ENCODE results near the gene RASD1.

RASD1 gene

DNA sequence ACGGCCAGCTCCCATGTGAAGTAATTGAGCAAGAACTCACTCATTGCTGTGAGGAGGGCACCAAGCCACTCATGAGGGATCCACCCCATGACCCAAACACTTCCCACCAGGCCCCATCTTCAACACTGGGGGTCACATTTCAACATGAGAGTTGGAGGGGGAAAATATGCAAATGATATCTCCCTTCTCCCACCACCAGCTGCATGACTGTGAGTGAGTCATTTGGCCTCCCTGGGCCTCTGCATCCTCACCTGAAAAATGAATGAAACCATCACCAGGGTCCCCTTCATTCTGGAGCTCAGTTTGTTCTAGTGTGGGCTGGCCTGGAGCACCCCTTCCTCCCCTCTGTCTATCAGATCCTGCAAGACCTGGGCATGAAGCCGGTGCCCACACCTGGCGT lies 26.2 kb downstream of the RASD1 start:
- Histone ChIP-seq H3K36me3 (replicated peaks; ENCODE audit: insufficient read depth, low read length) (no peaks in the 10 kb centered on the region), H3K79me2 (ENCODE audit: low read length) (no peaks in the 10 kb centered on the region), H3K4me3 (ENCODE audit: low read length) (no peak overlapping the region), H3K4me1 (ENCODE audit: low read length) (no peaks in the 10 kb centered on the region), H3K4me2 (ENCODE audit: low read depth, low read length) (no peak overlapping the region), H3K27me3 (replicated peaks; ENCODE audit: insufficient read depth, low read length) (no peaks in the 10 kb centered on the region; the same call in 1 of the 2 replicates), H2AFZ (ENCODE audit: low read length) (no peak overlapping the region), H3F3A (ENCODE audit: insufficient read depth, low read length) (no peaks in the 10 kb centered on the region), H3K9ac (ENCODE audit: low read length) (no peak overlapping the region), H3K9me3 (replicated peaks; ENCODE audit: insufficient read depth, low read length) (no peaks in the 10 kb centered on the region), H4K20me1 (ENCODE audit: insufficient read depth, low read length) (no peaks in the 10 kb centered on the region), H3K27ac (ENCODE audit: low read length) (no peak overlapping the region), H3K9me2 (replicated peaks; ENCODE audit: insufficient read depth, low read length) (no peaks in the 10 kb centered on the region)
- no peak for DNase-seq
- TF ChIP-seq EZH2 (optimal IDR thresholded peaks at IDR 0.05; ENCODE audit: low read depth, low read length) = no peak
- TF ChIP-seq, protein P1, sequence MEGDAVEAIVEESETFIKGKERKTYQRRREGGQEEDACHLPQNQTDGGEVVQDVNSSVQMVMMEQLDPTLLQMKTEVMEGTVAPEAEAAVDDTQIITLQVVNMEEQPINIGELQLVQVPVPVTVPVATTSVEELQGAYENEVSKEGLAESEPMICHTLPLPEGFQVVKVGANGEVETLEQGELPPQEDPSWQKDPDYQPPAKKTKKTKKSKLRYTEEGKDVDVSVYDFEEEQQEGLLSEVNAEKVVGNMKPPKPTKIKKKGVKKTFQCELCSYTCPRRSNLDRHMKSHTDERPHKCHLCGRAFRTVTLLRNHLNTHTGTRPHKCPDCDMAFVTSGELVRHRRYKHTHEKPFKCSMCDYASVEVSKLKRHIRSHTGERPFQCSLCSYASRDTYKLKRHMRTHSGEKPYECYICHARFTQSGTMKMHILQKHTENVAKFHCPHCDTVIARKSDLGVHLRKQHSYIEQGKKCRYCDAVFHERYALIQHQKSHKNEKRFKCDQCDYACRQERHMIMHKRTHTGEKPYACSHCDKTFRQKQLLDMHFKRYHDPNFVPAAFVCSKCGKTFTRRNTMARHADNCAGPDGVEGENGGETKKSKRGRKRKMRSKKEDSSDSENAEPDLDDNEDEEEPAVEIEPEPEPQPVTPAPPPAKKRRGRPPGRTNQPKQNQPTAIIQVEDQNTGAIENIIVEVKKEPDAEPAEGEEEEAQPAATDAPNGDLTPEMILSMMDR (IDR thresholded peaks at IDR 0.05; ENCODE audit: low read length) = no peak
- TF ChIP-seq EZH2phosphoT487 (IDR thresholded peaks at IDR 0.05; ENCODE audit: low read length) = no peak

DNA sequence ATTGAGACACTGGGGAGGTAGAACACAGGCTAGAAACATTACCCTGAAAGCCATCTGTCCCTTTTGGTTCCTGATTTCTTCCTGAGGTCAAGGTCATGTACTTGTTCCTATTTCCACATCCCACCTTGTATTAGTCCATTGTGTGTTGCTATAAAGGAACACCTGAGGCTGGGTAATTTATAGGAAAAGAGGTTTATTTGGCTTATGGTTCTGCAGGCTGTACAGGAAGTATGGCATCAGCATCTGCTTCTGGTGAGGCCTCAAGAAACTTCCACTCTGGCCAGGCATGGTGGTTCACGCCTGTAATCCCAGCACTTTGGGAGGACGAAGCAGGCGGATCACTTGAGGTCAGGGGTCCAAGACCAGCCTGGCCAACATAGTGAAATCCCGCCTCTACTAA lies 26.8 kb downstream of the RASD1 start:
- no peak overlapping the region for H3K4me2 ChIP-seq (ENCODE audit: low read depth, low read length)
- H3K9me2 ChIP-seq (replicated peaks; ENCODE audit: insufficient read depth, low read length) = no peaks in the 10 kb centered on the region
- H3K4me1 ChIP-seq (ENCODE audit: low read length) = no peaks in the 10 kb centered on the region
- no peaks in the 10 kb centered on the region for H3K36me3 ChIP-seq (replicated peaks; ENCODE audit: insufficient read depth, low read length)
- H3K4me3 ChIP-seq (ENCODE audit: low read length) = no peak overlapping the region
- no peaks in the 10 kb centered on the region for H4K20me1 ChIP-seq (ENCODE audit: insufficient read depth, low read length)
- DNase-seq = no peak
- TF ChIP-seq, protein P1 (IDR thresholded peaks at IDR 0.05; ENCODE audit: low read length) = no peak
- no peak for TF ChIP-seq EZH2 (optimal IDR thresholded peaks at IDR 0.05; ENCODE audit: low read depth, low read length)
- no peak for TF ChIP-seq EZH2phosphoT487 (IDR thresholded peaks at IDR 0.05; ENCODE audit: low read length)
- H3K79me2 ChIP-seq (ENCODE audit: low read length) = no peaks in the 10 kb centered on the region
- no peaks in the 10 kb centered on the region for H3F3A ChIP-seq (ENCODE audit: insufficient read depth, low read length)
- H3K27ac ChIP-seq (ENCODE audit: low read length) = no peak overlapping the region
- no peak overlapping the region for H3K9ac ChIP-seq (ENCODE audit: low read length)
- H2AFZ ChIP-seq (ENCODE audit: low read length) = no peak overlapping the region
- peaks cover under 1% of the 10 kb centered on the region; the same call in 1 of the 2 replicates for H3K27me3 ChIP-seq (replicated peaks; ENCODE audit: insufficient read depth, low read length)
- H3K9me3 ChIP-seq (replicated peaks; ENCODE audit: insufficient read depth, low read length) = no peaks in the 10 kb centered on the region

DNA sequence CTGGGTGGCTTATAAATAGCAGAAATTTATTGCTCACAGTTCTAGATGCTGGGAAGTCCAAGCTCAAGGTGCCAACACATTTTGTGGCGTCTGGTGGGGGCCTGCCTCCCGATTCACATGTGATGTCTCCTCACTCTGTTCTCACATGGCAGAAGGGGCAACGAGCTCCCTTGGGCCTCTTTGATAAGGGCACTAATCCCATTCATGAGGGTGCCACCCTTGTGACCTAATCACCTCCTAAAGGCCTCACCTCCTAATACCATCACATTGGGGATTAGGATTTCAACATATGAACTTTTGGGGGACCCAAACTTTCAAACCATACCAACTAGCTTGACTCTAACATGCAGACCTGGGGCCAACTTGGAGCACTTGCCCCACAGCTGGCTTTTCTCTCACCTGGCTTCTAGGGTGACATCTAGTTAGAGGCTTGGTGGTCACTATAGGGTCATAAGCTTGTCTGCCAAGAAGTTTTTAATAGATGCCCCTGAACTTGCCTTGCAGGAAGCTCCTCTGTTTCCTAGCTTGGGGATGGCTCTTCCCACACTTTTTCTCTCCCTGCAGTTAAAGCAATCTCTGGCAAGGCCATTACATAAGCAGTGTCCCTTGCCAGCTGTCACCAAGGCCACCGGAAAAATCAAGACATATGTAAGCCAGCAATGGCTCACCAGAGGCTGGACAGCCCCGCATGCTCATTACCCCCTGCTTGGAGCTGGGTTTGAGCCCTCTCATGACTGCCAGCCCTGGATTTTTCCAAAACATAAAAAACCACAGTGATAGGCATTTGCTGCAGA lies 27.8 kb downstream of the RASD1 start:
- Histone ChIP-seq H4K20me1 (ENCODE audit: insufficient read depth, low read length) (no peaks in the 10 kb centered on the region), H3F3A (ENCODE audit: insufficient read depth, low read length) (no peaks in the 10 kb centered on the region), H3K36me3 (replicated peaks; ENCODE audit: insufficient read depth, low read length) (no peaks in the 10 kb centered on the region), H3K79me2 (ENCODE audit: low read length) (no peaks in the 10 kb centered on the region), H2AFZ (ENCODE audit: low read length) (no peak overlapping the region), H3K27ac (ENCODE audit: low read length) (no peak overlapping the region), H3K9me2 (replicated peaks; ENCODE audit: insufficient read depth, low read length) (no peaks in the 10 kb centered on the region), H3K9me3 (replicated peaks; ENCODE audit: insufficient read depth, low read length) (no peaks in the 10 kb centered on the region), H3K4me3 (ENCODE audit: low read length) (no peak overlapping the region), H3K9ac (ENCODE audit: low read length) (no peak overlapping the region), H3K4me2 (ENCODE audit: low read depth, low read length) (no peak overlapping the region), H3K27me3 (replicated peaks; ENCODE audit: insufficient read depth, low read length) (peaks cover 7% of the 10 kb centered on the region; the same call in 1 of the 2 replicates), H3K4me1 (ENCODE audit: low read length) (no peaks in the 10 kb centered on the region)
- no peak for TF ChIP-seq EZH2phosphoT487 (IDR thresholded peaks at IDR 0.05; ENCODE audit: low read length)
- TF ChIP-seq EZH2 (optimal IDR thresholded peaks at IDR 0.05; ENCODE audit: low read depth, low read length) = no peak
- TF ChIP-seq, protein P1 (IDR thresholded peaks at IDR 0.05; ENCODE audit: low read length) = no peak
- DNase-seq = no peak

Data from MM.1S (cell line).